ENCODE measurements around the gene SLC4A7. TPM values are rescaled to one million over a fixed set of nuclear protein-coding genes. Genes with fewer than 3 reads are reported as not detected.

Gene SLC4A7
- polyA plus RNA-seq, 1 experiment: 42.9 TPM

GRCh38 chr3:27354588-27355203 is 129.5 kb downstream of the SLC4A7 start:
- TF ChIP-seq, protein P1, sequence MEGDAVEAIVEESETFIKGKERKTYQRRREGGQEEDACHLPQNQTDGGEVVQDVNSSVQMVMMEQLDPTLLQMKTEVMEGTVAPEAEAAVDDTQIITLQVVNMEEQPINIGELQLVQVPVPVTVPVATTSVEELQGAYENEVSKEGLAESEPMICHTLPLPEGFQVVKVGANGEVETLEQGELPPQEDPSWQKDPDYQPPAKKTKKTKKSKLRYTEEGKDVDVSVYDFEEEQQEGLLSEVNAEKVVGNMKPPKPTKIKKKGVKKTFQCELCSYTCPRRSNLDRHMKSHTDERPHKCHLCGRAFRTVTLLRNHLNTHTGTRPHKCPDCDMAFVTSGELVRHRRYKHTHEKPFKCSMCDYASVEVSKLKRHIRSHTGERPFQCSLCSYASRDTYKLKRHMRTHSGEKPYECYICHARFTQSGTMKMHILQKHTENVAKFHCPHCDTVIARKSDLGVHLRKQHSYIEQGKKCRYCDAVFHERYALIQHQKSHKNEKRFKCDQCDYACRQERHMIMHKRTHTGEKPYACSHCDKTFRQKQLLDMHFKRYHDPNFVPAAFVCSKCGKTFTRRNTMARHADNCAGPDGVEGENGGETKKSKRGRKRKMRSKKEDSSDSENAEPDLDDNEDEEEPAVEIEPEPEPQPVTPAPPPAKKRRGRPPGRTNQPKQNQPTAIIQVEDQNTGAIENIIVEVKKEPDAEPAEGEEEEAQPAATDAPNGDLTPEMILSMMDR (IDR thresholded peaks at IDR 0.05; ENCODE audit: low read depth, low read length): no peak
- Histone ChIP-seq H3K27me3 (ENCODE audit: control insufficient read depth, insufficient read depth, low read length) (no peaks in the 10 kb centered on the region), H3K9me3 (ENCODE audit: control insufficient read depth, insufficient read depth, low read length) (no peaks in the 10 kb centered on the region), H3K27ac (ENCODE audit: low read depth, low read length) (no peak overlapping the region), H3K4me3 (ENCODE audit: low read depth, low read length) (no peak overlapping the region)
- no peak for DNase-seq (ENCODE audit: low read depth, low spot score)
- CTCF ChIA-PET: interaction anchor here (0.8 to 1.3 kb wide), 5 partner anchors 42 to 357 kb away, joined by 3 to 6 read pairs (median 3); no protein-coding TSS in a partner anchor
- POLR2A ChIA-PET: no interaction called here

- Histone ChIP-seq H3K9me3 (ENCODE audit: control insufficient read depth, insufficient read depth, low read length) (no peaks in the 10 kb centered on the region), H3K4me3 (ENCODE audit: low read depth, low read length) (no peak overlapping the region), H3K27me3 (ENCODE audit: control insufficient read depth, insufficient read depth, low read length) (no peaks in the 10 kb centered on the region), H3K27ac (ENCODE audit: low read depth, low read length) (no peak overlapping the region)
- TF ChIP-seq, protein P1 (IDR thresholded peaks at IDR 0.05; ENCODE audit: low read depth, low read length): no peak
- no peak for DNase-seq (ENCODE audit: low read depth, low spot score)
- POLR2A ChIA-PET: no interaction called here
- CTCF ChIA-PET: interaction anchor here (0.8 to 1.3 kb wide), 5 partner anchors 41 to 358 kb away, joined by 3 to 6 read pairs (median 3); no protein-coding TSS in a partner anchor
Observed at GRCh38 chr3:27354161-27354560, 130.0 kb downstream of the SLC4A7 start.

DNA sequence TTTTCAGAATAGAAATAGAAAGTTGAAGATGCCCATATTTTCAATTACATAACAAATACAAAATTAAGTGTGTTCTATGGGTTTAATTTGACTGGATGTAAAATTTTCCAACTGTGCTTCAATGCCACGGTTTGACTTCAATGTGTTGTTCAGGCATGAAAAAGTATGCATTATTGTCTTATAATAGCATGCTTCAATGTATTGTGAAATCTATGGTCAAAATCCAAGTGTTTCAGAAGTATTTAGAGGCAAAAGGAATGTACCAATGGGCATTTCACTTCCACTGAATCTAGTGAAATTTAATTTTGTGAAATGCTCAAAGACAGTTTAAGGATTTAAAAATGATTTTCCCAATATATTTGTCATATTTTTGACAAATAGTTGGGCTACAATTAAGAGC is 131.0 kb downstream of the SLC4A7 start:
- CTCF ChIA-PET: interaction anchor here (1.1 kb wide), 1 partner anchor 359 kb away, joined by 3 read pairs; no protein-coding TSS in a partner anchor
- H3K27me3 ChIP-seq (ENCODE audit: control insufficient read depth, insufficient read depth, low read length): no peaks in the 10 kb centered on the region
- no peaks in the 10 kb centered on the region for H3K9me3 ChIP-seq (ENCODE audit: control insufficient read depth, insufficient read depth, low read length)
- no peak overlapping the region for H3K27ac ChIP-seq (ENCODE audit: low read depth, low read length)
- POLR2A ChIA-PET: no interaction called here
- H3K4me3 ChIP-seq (ENCODE audit: low read depth, low read length): no peak overlapping the region
- DNase-seq (ENCODE audit: low read depth, low spot score): no peak
- TF ChIP-seq, protein P1 (IDR thresholded peaks at IDR 0.05; ENCODE audit: low read depth, low read length): no peak

GRCh38 chr3:27352047-27352446 is 132.1 kb downstream of the SLC4A7 start:
- H3K9me3 ChIP-seq (ENCODE audit: control insufficient read depth, insufficient read depth, low read length): no peaks in the 10 kb centered on the region
- CTCF ChIA-PET: no interaction called here
- TF ChIP-seq, protein P1 (IDR thresholded peaks at IDR 0.05; ENCODE audit: low read depth, low read length): no peak
- DNase-seq (ENCODE audit: low read depth, low spot score): no peak
- H3K27me3 ChIP-seq (ENCODE audit: control insufficient read depth, insufficient read depth, low read length): no peaks in the 10 kb centered on the region
- POLR2A ChIA-PET: no interaction called here
- H3K27ac ChIP-seq (ENCODE audit: low read depth, low read length): no peak overlapping the region
- H3K4me3 ChIP-seq (ENCODE audit: low read depth, low read length): no peak overlapping the region

DNA sequence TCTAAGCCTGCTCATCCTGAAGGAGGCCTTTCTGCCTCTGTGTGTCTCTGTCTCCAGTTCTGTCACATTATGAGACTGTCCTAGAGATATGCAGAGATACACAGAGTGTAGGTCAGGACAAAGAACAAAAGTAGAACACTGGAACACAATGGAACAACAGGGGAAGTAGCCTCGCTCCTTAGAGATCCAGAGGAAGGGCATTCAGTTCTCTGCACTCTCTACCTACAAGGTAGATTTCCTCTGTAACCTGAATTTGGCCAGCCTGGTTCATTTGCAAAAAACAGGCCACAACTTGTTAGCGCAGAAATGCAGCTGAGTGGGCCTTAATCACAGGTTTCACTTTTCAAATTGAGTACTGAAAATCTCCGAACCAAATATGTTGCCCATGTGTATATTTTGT is 134.4 kb downstream of the SLC4A7 start:
- TF ChIP-seq, protein P1 (IDR thresholded peaks at IDR 0.05; ENCODE audit: low read depth, low read length): no peak
- CTCF ChIA-PET: interaction anchor here (1.4 kb wide), 1 partner anchor 8 kb away, joined by 5 read pairs; no protein-coding TSS in a partner anchor
- H3K27ac ChIP-seq (ENCODE audit: low read depth, low read length): no peak overlapping the region
- H3K27me3 ChIP-seq (ENCODE audit: control insufficient read depth, insufficient read depth, low read length): no peaks in the 10 kb centered on the region
- no peak for DNase-seq (ENCODE audit: low read depth, low spot score)
- POLR2A ChIA-PET: no interaction called here
- no peaks in the 10 kb centered on the region for H3K9me3 ChIP-seq (ENCODE audit: control insufficient read depth, insufficient read depth, low read length)
- no peak overlapping the region for H3K4me3 ChIP-seq (ENCODE audit: low read depth, low read length)

Data from AG04450 (cell line).